Activated T-cell treated with anti-CD3 and anti-CD28 coated beads, Interleukin-2, amount 50 U/mL, for 72 hours (primary cell): ENCODE results near the gene CLEC10A. TPM values are rescaled to one million over a fixed set of nuclear protein-coding genes. Genes with fewer than 3 reads are reported as not detected.
"Not testable (repeated sequence)": the region's sequence is repeated elsewhere in the genome, so short reads cannot be mapped to it uniquely, and the experiment has no call there.

Experiments
- ATAC-seq, 2 donors: fragments of 150-1000 bp; cut with Tn5 transposase; replicated peaks in 1 of 2; 2 replicates each; pipeline ENCODE4 v1.10.0; 2021; ENCODE audit warnings: moderate library complexity in 2 of 2, mild to moderate bottlenecking in 1 of 2
- DNase-seq, 2 donors: peaks; one replicate each; pipeline ENCODE4 v3.0.0; 2021 to 2022; ENCODE audit warnings: mixed read lengths in 1 of 2
- H3K27ac Mint-ChIP-seq: one replicate; pipeline ENCODE4 v1.8.0; 2022; ENCODE audit warnings: mild to moderate bottlenecking, moderate library complexity, mixed read lengths
- H3K27me3 Mint-ChIP-seq: one replicate; pipeline ENCODE4 v1.8.0; 2022; ENCODE audit warnings: low read depth, mixed read lengths
- H3K36me3 Mint-ChIP-seq, 2 donors: one replicate each; pipeline ENCODE4 v1.8.0; 2022; ENCODE audit warnings: mixed read lengths in 2 of 2, mild to moderate bottlenecking in 1 of 2; ENCODE audit not compliant: insufficient read depth in 2 of 2
- H3K4me1 Mint-ChIP-seq: one replicate; pipeline ENCODE4 v1.8.0; 2022; ENCODE audit warnings: low read depth, mixed read lengths
- H3K4me3 Mint-ChIP-seq, 2 donors: one replicate each; pipeline ENCODE4 v1.8.0; 2022; ENCODE audit warnings: mild to moderate bottlenecking in 2 of 2, mixed read lengths in 2 of 2, moderate library complexity in 2 of 2
- H3K9me3 Mint-ChIP-seq, 2 donors: one replicate each; pipeline ENCODE4 v1.8.0; 2022; ENCODE audit warnings: mixed read lengths in 2 of 2
- total RNA-seq, 2 donors: library from RNA; stranded (reverse); gene quantifications; one replicate each; pipeline ENCODE4 v1.2.3, GENCODE V29; 2022

CLEC10A gene, protein sequence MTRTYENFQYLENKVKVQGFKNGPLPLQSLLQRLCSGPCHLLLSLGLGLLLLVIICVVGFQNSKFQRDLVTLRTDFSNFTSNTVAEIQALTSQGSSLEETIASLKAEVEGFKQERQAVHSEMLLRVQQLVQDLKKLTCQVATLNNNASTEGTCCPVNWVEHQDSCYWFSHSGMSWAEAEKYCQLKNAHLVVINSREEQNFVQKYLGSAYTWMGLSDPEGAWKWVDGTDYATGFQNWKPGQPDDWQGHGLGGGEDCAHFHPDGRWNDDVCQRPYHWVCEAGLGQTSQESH
- total RNA-seq: not detected

DNA sequence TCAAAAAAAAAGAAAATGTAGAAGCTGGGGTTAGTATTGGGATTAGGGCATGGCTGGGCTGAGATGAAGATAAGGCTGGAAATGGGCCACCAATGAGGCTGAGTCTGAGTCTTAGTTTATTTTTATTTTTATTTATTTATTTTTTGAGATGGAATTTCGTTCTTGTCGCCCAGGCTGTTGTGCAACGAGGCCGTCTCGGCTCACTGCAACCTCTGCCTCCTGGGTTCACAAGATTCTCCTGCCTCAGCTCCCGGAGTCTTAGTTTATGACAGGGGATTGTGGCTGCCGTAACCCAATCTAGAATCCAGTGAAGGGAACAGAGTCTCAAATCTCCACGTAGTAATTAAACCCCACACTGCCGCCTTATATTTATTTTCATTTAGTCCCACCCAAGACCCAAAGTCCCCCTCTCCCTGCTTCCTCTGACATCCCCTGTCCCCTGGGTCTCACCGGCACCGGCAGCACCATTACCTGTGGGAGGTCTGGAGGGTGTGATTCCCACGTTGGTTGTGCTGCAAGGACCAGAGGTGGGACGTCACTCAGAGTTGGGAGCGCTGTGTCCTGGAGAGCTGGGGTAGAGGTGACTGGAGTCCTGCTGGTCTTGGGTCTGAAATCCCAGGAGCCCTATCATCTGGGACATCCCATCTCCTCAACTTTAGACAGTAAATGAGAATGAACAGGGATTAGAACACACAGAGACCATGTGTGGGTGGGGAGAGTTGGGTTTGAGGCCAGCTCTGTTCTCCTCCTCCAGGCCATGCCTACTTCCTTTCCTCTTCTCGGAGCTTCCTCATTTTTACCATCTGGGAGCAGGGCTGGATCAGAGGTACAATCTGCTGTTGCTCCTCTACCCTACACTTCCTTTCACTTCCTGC lies at the start of gene CLEC10A:
Gene CLEC10A, minus strand, starts transcription at position 671 of the 875 bp plus-strand sequence. CDS start 1,439 bp downstream, outside the sequence.
- H3K4me3 Mint-ChIP-seq: no peak within 1 kb of the TSS
- no peak for ATAC-seq
- H3K4me1 Mint-ChIP-seq: peaks cover 21% of the 10 kb centered on the region
- H3K36me3 Mint-ChIP-seq: no peaks in the 10 kb centered on the region
- peaks cover 14% of the 10 kb centered on the region for H3K27me3 Mint-ChIP-seq
- no peaks in the 10 kb centered on the region for H3K9me3 Mint-ChIP-seq
- DNase-seq: no peak
- H3K27ac Mint-ChIP-seq: no peak within 1 kb of the TSS

DNA sequence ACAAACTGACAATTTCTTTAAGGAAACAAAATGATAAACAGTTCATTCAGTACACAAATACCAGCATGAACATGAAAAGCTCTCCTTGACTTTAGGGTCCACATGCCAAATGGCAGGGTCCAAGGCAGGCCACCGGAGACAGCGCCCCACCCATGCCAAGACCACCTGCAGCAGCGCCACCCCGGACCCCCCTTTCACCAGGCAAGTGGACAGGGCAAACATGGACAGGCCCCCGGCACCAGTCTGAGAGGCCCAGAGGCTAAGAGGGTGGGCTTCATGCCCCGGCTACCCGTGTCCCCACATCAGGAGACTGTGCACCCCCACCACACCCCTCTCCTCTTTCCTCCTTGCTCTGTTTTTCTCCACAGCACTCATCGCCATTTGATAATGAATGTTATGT lies 49.3 kb upstream of the CLEC10A start:
- Mint-ChIP-seq H3K9me3 (no peaks in the 10 kb centered on the region), H3K4me1 (peaks cover 35% of the 10 kb centered on the region)

DNA sequence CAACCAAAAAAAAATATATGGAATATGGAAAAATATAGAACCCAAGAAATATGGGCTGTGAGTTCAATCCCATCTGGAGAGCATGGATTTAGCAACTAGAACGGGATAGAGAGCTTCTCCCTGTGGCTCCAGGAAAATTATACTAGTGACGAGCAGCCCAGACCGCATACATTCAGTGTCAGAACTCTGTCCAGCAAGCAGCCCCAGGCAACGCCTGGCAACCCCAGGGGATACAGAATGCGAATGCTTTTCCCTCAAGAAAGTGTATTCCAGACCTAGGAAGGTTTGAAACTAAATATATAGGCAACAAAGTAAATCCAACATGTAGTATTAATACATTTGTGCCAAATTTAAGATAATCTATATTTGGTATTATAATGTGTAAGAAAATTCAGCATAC lies 48.1 kb upstream of the CLEC10A start:
- no peaks in the 10 kb centered on the region for H3K27me3 Mint-ChIP-seq
- H3K4me1 Mint-ChIP-seq: peaks cover 27% of the 10 kb centered on the region
- ATAC-seq: no peak
- no peak overlapping the region for H3K4me3 Mint-ChIP-seq
- no peaks in the 10 kb centered on the region for H3K36me3 Mint-ChIP-seq
- H3K27ac Mint-ChIP-seq: no peak overlapping the region
- DNase-seq: no peak
- H3K9me3 Mint-ChIP-seq: no peaks in the 10 kb centered on the region

More for the DNA sequence above, 49.3 kb upstream of the CLEC10A start:
- no peak for ATAC-seq
- DNase-seq: no peak
- no peak overlapping the region for H3K4me3 Mint-ChIP-seq
- H3K27ac Mint-ChIP-seq: no peak overlapping the region
- H3K36me3 Mint-ChIP-seq: no peaks in the 10 kb centered on the region
- H3K27me3 Mint-ChIP-seq: no peaks in the 10 kb centered on the region

DNA sequence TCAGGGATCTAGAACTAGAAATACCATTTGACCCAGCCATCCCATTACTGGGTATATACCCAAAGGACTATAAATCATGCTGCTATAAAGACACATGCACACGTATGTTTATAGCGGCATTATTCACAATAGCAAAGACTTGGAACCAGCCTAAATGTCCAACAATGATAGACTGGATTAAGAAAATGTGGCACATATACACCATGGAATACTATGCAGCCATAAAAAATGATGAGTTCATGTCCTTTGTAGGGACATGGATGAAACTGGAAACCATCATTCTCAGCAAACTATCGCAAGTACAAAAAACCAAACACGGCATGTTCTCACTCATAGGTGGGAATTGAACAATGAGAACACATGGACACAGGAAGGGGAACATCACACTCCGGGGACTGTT lies 47.5 kb upstream of the CLEC10A start:
- not testable (repeated sequence) for H3K9me3 Mint-ChIP-seq, H3K4me3 Mint-ChIP-seq, H3K36me3 Mint-ChIP-seq, DNase-seq, H3K27ac Mint-ChIP-seq, H3K27me3 Mint-ChIP-seq, ATAC-seq
- H3K4me1 Mint-ChIP-seq: peaks cover 20% of the 10 kb centered on the region

DNA sequence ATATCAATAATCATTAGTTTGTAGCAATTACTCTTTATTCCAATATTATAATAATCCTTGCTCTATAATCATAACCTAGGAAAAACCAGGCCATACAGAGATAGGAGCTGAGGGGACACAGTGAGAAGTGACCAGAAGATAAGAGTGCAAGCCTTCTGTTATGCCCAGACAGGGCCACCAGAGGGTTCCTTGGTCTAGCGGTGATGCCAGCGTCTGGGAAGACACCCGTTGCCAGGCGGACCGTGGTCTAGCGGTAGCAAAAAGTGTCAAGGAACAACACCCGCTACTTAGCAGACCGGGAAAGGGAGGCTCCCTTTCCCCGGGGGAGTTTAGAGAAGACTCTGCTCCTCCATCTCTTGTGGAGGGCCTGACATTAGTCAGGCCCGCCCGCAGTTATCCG lies 46.3 kb upstream of the CLEC10A start:
- not testable (repeated sequence) for DNase-seq, H3K27ac Mint-ChIP-seq, H3K4me3 Mint-ChIP-seq, ATAC-seq, H3K4me1 Mint-ChIP-seq, H3K9me3 Mint-ChIP-seq, H3K27me3 Mint-ChIP-seq, H3K36me3 Mint-ChIP-seq

DNA sequence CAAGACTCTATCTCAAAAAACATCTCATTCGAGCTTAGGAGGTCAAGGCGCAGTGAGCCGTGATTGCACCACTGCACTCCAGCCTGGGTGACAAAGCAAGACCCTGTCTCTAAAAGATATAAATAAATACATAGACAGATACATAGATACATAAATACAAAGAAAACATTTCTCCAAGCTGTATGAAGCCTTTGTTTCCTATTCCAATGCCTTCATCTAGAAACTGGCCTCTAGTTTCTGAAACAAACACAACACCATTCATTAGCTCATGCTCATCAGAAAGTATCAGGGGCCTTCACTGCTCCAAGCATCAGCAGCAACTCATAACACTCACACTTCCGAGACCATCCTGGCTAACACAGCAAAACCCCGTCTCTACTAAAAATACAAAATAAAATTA lies 44.9 kb upstream of the CLEC10A start:
- no peaks in the 10 kb centered on the region for H3K4me1 Mint-ChIP-seq
- H3K9me3 Mint-ChIP-seq: no peaks in the 10 kb centered on the region
- no peak overlapping the region for H3K4me3 Mint-ChIP-seq
- H3K27me3 Mint-ChIP-seq: peaks cover 15% of the 10 kb centered on the region
- ATAC-seq (no peak), DNase-seq (no peak)
- H3K27ac Mint-ChIP-seq: no peak overlapping the region
- no peaks in the 10 kb centered on the region for H3K36me3 Mint-ChIP-seq

DNA sequence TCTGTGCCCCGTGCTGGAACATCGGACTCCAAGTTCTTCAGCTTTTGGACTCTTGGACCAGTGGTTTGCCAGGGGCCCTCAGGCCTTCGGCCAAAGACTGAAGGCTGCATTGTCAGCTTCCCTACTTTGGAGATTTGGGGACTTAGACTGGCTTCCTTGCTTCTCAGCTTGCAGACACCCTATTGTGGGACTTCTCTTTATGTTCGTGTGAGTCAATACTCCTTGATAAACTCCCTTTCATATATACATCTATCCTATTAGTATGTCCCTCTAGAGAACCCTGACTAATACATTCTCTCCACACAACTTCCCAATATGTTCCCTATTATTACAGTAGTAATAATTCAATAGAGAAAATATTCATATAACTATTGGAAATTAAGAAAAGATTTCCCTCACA lies 43.8 kb upstream of the CLEC10A start:
- Mint-ChIP-seq H3K9me3 (no peaks in the 10 kb centered on the region), H3K27ac (no peak overlapping the region), H3K27me3 (peaks cover 24% of the 10 kb centered on the region), H3K4me3 (no peak overlapping the region), H3K4me1 (no peaks in the 10 kb centered on the region), H3K36me3 (no peaks in the 10 kb centered on the region)
- DNase-seq (no peak), ATAC-seq (no peak)

DNA sequence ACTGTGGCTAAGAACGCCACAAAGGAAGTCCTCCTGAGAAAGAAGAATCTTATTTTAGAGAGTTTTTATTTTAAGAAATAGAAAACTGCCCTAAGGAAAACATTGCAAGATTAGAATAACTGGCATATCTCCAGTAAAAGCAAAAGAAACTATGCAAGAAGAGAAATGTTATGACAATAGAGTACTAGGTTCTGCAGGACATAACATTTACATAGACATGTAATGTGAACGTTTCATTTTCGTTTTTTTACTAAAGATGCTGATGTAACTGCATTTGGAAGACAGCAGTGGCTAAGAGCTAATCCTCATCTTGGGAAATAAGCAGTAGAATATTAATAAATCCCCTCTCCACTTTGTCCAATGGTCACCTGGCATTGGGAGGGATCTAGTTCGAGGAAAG lies 42.3 kb upstream of the CLEC10A start:
- Mint-ChIP-seq H3K27ac (no peak overlapping the region), H3K27me3 (peaks cover 24% of the 10 kb centered on the region), H3K4me3 (no peak overlapping the region), H3K4me1 (no peaks in the 10 kb centered on the region), H3K36me3 (no peaks in the 10 kb centered on the region), H3K9me3 (no peaks in the 10 kb centered on the region)
- ATAC-seq: no peak
- DNase-seq: no peak

DNA sequence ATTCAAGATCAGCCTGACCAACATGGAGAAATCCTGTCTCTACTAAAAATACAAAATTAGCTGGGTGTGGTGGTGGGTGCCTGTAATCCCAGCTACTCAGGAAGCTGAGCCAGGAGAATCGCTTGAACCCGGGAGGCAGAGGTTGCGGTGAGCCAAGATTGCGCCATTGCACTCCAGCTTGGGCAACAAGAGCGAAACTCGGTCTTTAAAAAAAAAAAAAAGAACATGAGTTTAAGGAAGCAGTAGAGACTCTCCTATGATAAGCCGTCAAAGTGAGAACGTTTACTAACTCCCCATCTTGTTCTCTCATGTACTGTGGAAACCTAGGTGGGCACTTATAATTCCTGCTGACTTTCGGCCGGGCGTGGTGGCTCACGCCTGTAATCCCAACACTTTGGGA lies 40.6 kb upstream of the CLEC10A start:
- peaks cover 24% of the 10 kb centered on the region for H3K27me3 Mint-ChIP-seq
- not testable (repeated sequence) for H3K9me3 Mint-ChIP-seq, DNase-seq, ATAC-seq, H3K4me3 Mint-ChIP-seq, H3K4me1 Mint-ChIP-seq, H3K27ac Mint-ChIP-seq, H3K36me3 Mint-ChIP-seq

DNA sequence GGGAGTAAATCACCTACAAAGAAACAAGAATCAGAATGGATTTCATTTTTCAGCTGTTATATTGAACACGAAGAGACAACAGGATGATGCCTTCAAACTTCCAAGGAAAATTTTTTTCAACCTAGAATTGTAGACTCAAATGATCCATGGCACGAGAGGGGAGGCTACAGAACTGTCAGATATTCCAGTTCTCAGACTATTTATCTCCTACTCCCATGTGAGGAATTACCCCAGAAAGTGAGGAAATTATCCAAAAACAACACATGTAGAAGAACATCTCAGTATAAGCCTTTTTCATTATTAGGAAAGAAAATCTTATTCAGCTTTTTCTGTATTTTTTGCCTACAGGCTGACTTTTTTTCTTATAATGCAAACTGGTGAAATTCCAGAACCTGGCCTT lies 40.1 kb upstream of the CLEC10A start:
- Mint-ChIP-seq H3K27ac (no peak overlapping the region), H3K36me3 (no peaks in the 10 kb centered on the region), H3K4me1 (no peaks in the 10 kb centered on the region), H3K27me3 (peaks cover 24% of the 10 kb centered on the region), H3K9me3 (no peaks in the 10 kb centered on the region), H3K4me3 (no peak overlapping the region)
- DNase-seq: no peak
- no peak for ATAC-seq

DNA sequence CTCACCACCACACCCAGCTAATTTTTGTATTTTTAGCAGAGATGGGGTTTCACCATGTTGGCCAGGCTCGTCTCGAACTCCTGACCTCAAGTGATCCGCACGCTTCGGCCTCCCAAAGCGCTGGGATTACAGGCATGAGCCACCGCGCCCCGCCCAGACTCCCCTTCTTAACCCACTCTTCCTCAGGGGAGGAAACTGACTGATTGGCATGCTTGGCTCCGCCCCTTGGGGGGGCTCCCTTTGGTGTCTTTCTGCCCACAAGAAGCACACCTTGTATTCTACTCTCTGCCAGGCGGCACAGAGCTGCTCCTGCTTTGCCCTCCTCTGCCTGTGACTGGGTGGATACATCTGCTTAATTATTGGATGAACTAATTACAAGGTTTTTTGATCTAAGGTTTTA lies 39.3 kb upstream of the CLEC10A start:
- no peak for ATAC-seq
- H3K4me1 Mint-ChIP-seq: no peaks in the 10 kb centered on the region
- H3K36me3 Mint-ChIP-seq: no peaks in the 10 kb centered on the region
- no peak overlapping the region for H3K4me3 Mint-ChIP-seq
- peaks cover 24% of the 10 kb centered on the region for H3K27me3 Mint-ChIP-seq
- H3K9me3 Mint-ChIP-seq: no peaks in the 10 kb centered on the region
- no peak overlapping the region for H3K27ac Mint-ChIP-seq
- DNase-seq: no peak

DNA sequence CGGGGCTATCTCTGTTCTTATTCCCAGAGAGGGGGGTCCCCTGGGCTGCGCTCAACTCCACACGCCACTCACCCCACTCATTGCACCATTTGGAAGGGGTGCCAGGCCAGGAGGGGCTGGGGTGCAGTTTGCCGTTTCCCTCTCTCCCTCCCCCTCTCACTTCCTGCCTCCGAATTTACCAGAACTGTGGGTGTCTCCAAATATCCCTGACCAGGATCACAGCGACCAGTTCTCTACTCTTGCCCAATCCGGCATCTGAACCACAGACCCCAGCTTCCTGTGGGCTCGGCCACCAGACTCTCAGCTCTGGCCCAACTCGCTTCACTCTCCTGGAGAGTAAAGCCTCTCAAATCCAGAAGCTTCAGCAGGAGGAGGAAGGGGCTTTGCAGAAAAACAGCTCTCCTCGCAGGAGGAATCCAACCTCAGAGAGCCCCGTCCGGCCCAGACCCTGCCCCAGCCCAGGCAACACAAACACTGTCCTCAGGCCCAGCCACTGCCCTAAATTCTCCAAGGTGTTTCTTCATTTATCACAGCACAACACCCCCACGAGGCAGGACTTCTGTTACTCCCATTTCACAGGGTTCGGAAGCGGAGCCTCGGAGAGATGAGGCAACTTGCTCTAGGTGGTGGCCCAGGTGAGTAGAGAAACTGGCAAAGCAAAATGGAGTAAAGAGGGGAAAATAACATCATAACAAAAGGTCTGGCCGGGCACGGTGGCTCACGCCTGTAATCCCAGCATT lies 35.0 kb upstream of the CLEC10A start:
- Mint-ChIP-seq H3K9me3 (no peaks in the 10 kb centered on the region), H3K4me1 (peaks cover 4% of the 10 kb centered on the region), H3K27ac (no peak overlapping the region), H3K27me3 (peaks cover 10% of the 10 kb centered on the region), H3K4me3 (no peak overlapping the region), H3K36me3 (no peaks in the 10 kb centered on the region)
- no peak for DNase-seq
- ATAC-seq: no peak

DNA sequence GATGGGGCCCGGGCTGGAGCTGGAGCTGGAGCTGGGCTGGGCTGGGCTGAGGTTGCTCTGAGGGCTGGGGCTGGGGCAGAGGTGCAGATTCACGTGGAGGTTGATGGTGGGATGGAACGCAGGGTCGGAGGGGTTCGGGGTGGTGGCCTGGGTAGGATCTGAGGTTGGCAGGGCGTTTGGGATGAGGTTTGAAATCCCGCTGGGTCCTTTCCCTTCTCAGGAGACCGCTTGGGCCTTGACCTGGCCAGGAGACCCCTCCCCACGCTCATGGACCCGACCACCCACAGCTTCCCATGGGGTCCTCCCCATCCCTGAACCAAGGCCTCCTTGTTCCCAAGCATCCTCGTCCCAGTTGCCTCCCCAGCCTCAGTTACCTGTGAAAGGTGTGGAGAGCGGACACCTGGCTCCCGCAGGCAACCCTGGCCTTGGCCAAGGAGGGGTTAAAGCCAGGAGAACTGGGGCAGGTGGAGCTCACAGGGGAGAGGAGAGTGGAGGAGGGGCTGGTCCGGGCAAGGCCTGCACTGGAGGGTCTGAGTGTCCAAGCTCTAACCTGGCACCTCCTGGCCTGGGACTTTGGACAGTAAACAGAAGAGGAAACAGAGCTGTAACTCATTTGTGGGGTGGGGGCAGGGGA lies 34.3 kb upstream of the CLEC10A start, which contains the start of gene ASGR2:
Gene ASGR2, minus strand, starts transcription at position 582 of the 634 bp plus-strand sequence. CDS start 582 bp downstream, outside the sequence.
- H3K27ac Mint-ChIP-seq: no peak within 1 kb of the TSS
- H3K9me3 Mint-ChIP-seq: no peaks in the 10 kb centered on the region
- H3K36me3 Mint-ChIP-seq: no peaks in the 10 kb centered on the region
- H3K27me3 Mint-ChIP-seq: peaks cover 3% of the 10 kb centered on the region
- ATAC-seq (no peak), DNase-seq (no peak)
- no peak within 1 kb of the TSS for H3K4me3 Mint-ChIP-seq
- peaks cover 11% of the 10 kb centered on the region for H3K4me1 Mint-ChIP-seq
